ENCODE results near the gene GBP5.
"Not testable (repeated sequence)": the region's sequence is repeated elsewhere in the genome, so short reads cannot be mapped to it uniquely, and the experiment has no call there.

- TF ChIP-seq POLR2AphosphoS5 (IDR thresholded peaks at IDR 0.05; ENCODE audit: low read depth, low read length); POLR2A (IDR thresholded peaks at IDR 0.05; ENCODE audit: low read depth, low read length); TAF1 (IDR thresholded peaks at IDR 0.05; ENCODE audit: borderline replicate concordance, low read depth, low read length): not testable (repeated sequence)
These were observed 17.1 kb downstream of the GBP5 start for GRCh38 chr1:89255581-89255980.
